Fibroblast of villous mesenchyme (primary cell): ENCODE measurements around the gene ANKRD60. TPM values are rescaled to one million over a fixed set of nuclear protein-coding genes. Genes with fewer than 3 reads are reported as not detected.

Experiments used
- DNase-seq: peaks from one replicate; pipeline ENCODE4 v3.0.0-alpha.2; 2010; ENCODE audit warnings: low read depth
- H3K4me3 ChIP-seq: 2 replicates; pipeline ENCODE4 v1.5.1; 2011; ENCODE audit warnings: low read depth, mild to moderate bottlenecking, low read length
- CTCF ChIP-seq: IDR thresholded peaks from 2 replicates; pipeline ENCODE4 v1.5.1; 2012; ENCODE audit warnings: low read depth, mild to moderate bottlenecking, low read length; ENCODE audit not compliant: insufficient read depth
- total RNA-seq: library from RNA; depleted of rRNA; stranded (reverse); fragments of >200 nt; gene quantifications from 2 replicates; pipeline ENCODE4 v1.2.3, GENCODE V29; 2012

The ANKRD60 gene
- total RNA-seq, 1 donor: not detected

- no peak for TF ChIP-seq CTCF
- H3K4me3 ChIP-seq: no peak overlapping the region
These were observed 14.7 kb downstream of the ANKRD60 start for GRCh38 chr20:58213716-58214115.

GRCh38 chr20:58213121-58213520 lies 15.3 kb downstream of the ANKRD60 start:
- DNase-seq: peak; percentile 56
- peak; percentile 23 for TF ChIP-seq CTCF
- no peak overlapping the region for H3K4me3 ChIP-seq

More at GRCh38 chr20:58213716-58214115, 14.7 kb downstream of the ANKRD60 start:
- no peak for DNase-seq

- DNase-seq: no peak
- H3K4me3 ChIP-seq: no peak overlapping the region
- no peak for TF ChIP-seq CTCF
These were observed 15.8 kb downstream of the ANKRD60 start for GRCh38 chr20:58212636-58213035.

- H3K4me3 ChIP-seq: no peak overlapping the region
- TF ChIP-seq CTCF: no peak
These were observed 18.1 kb downstream of the ANKRD60 start for GRCh38 chr20:58210398-58210747.

GRCh38 chr20:58209652-58210397 lies 18.6 kb downstream of the ANKRD60 start:
- peak; percentile 100 for TF ChIP-seq CTCF
- H3K4me3 ChIP-seq: no peak overlapping the region
- peak; percentile 75 for DNase-seq

More at GRCh38 chr20:58210398-58210747, 18.1 kb downstream of the ANKRD60 start:
- DNase-seq: no peak

- DNase-seq: no peak
- no peak overlapping the region for H3K4me3 ChIP-seq
- TF ChIP-seq CTCF: no peak
These were observed 19.5 kb downstream of the ANKRD60 start for GRCh38 chr20:58208944-58209343.

GRCh38 chr20:58205850-58206249 lies 22.6 kb downstream of the ANKRD60 start:
- no peak for TF ChIP-seq CTCF
- no peak for DNase-seq
- no peak overlapping the region for H3K4me3 ChIP-seq
